ENCODE data around the gene COL6A1. TPM values are rescaled to one million over a fixed set of nuclear protein-coding genes. Genes with fewer than 3 reads are reported as not detected.
"Not testable (repeated sequence)": the region's sequence is repeated elsewhere in the genome, so short reads cannot be mapped to it uniquely, and the experiment has no call there.

The COL6A1 gene
- total RNA-seq, 2 donors from 2014 or later = 606 to 689 TPM

GRCh38 chr21:45997495-45998275, 16.1 kb downstream of the COL6A1 start:
- intact Hi-C loops (cut with DNase I) = no loop called here
- DNase-seq (ENCODE audit: low spot score) = peak; percentile 82

GRCh38 chr21:45998276-45998701, 16.7 kb downstream of the COL6A1 start:
- peak; percentile 69 for DNase-seq (ENCODE audit: low spot score)
- intact Hi-C loops (cut with DNase I) = no loop called here

- peak; percentile 79 for DNase-seq (ENCODE audit: low spot score)
- intact Hi-C loops (cut with DNase I) = no loop called here
These were observed 17.5 kb downstream of the COL6A1 start for GRCh38 chr21:45998871-45999580.

GRCh38 chr21:45999581-46000181, 18.1 kb downstream of the COL6A1 start:
- intact Hi-C loops (cut with DNase I) = no loop called here

GRCh38 chr21:46000182-46000730, 18.7 kb downstream of the COL6A1 start:
- DNase-seq (ENCODE audit: low spot score) = peak; percentile 74
- intact Hi-C loops (cut with DNase I) = no loop called here

More at GRCh38 chr21:45999581-46000181, 18.1 kb downstream of the COL6A1 start:
- DNase-seq (ENCODE audit: low spot score) = no peak

- intact Hi-C loops (cut with DNase I) = no loop called here
These were observed 19.4 kb downstream of the COL6A1 start for GRCh38 chr21:46000731-46001641.

GRCh38 chr21:46001821-46002681, 20.5 kb downstream of the COL6A1 start:
- intact Hi-C loops (cut with DNase I) = no loop called here
- peak; percentile 78 for DNase-seq (ENCODE audit: low spot score)

More at GRCh38 chr21:46000731-46001641, 19.4 kb downstream of the COL6A1 start:
- peak; percentile 77 for DNase-seq (ENCODE audit: low spot score)

- DNase-seq (ENCODE audit: low spot score) = peak; percentile 80
- intact Hi-C loops (cut with DNase I) = no loop called here
These were observed 21.4 kb downstream of the COL6A1 start for GRCh38 chr21:46002841-46003574.

- intact Hi-C loops (cut with DNase I) = no loop called here
- no peak for DNase-seq (ENCODE audit: low spot score)
These were observed 22.0 kb downstream of the COL6A1 start for GRCh38 chr21:46003575-46004007.

- peak; percentile 75 for DNase-seq (ENCODE audit: low spot score)
- intact Hi-C loops (cut with DNase I) = no loop called here
These were observed 22.7 kb downstream of the COL6A1 start for GRCh38 chr21:46004168-46004861.

GRCh38 chr21:46005081-46005480, 23.5 kb downstream of the COL6A1 start:
- peak; percentile 69 for DNase-seq (ENCODE audit: low spot score)
- intact Hi-C loops (cut with DNase I) = no loop called here

- intact Hi-C loops (cut with DNase I) = no loop called here
- peak; percentile 80 for DNase-seq (ENCODE audit: low spot score)
These were observed 23.9 kb downstream of the COL6A1 start for GRCh38 chr21:46005481-46005881.

- intact Hi-C loops (cut with DNase I) = not testable (repeated sequence)
- peak; percentile 49 for DNase-seq (ENCODE audit: low spot score)
These were observed 24.4 kb downstream of the COL6A1 start for GRCh38 chr21:46005894-46006546.

GRCh38 chr21:46006547-46007491, 25.2 kb downstream of the COL6A1 start:
- intact Hi-C loops (cut with DNase I) = no loop called here
- peak; percentile 80 for DNase-seq (ENCODE audit: low spot score)

- peak; percentile 57 for DNase-seq (ENCODE audit: low spot score)
- intact Hi-C loops (cut with DNase I) = no loop called here
These were observed 25.9 kb downstream of the COL6A1 start for GRCh38 chr21:46007492-46007868.
